Naive thymus-derived CD4-positive, alpha-beta T cell (primary cell): Measurements from ENCODE around the gene SLFNL1. TPM values are rescaled to one million over a fixed set of nuclear protein-coding genes. Genes with fewer than 3 reads are reported as not detected.

ENCODE experiments used
- ATAC-seq: fragments of 150-1000 bp; cut with Tn5 transposase; 2 replicates; pipeline ENCODE4 v1.10.0; 2021; ENCODE audit warnings: mild to moderate bottlenecking, moderate library complexity
- CTCF ChIA-PET: fragments of 350-600 bp; sonication (Branson Sonifier 250); formaldehyde crosslinking; loops from one replicate; lab custom pipeline; 2021; ENCODE audit warnings: antibody characterized with exemption; lab: Charles Lee
- POLR2A ChIA-PET: fragments of 350-600 bp; sonication (Branson Sonifier 250); formaldehyde crosslinking; loops from one replicate; lab custom pipeline; 2021; ENCODE audit warnings: antibody characterized with exemption, inconsistent platforms; lab: Charles Lee
- DNase-seq, 9 donors: peaks; one replicate each; pipeline versions ENCODE4 v3.0.0 to v3.0.0-alpha.2; 2020 to 2022; ENCODE audit warnings: mixed read lengths in 1 of 9
- H3K27ac ChIP-seq: one replicate; pipeline ENCODE4 v1.7.0; 2013; ENCODE audit warnings: mild to moderate bottlenecking, low read depth, low read length, moderate library complexity
- H3K27me3 ChIP-seq, 2 donors: one replicate each; pipeline ENCODE4 v1.7.0; 2013; ENCODE audit warnings: low read length in 2 of 2, mild to moderate bottlenecking in 2 of 2, moderate library complexity in 2 of 2; ENCODE audit not compliant: control insufficient read depth in 2 of 2, insufficient read depth in 2 of 2
- H3K36me3 ChIP-seq, 3 experiments: 1 replicate in 2 of 3; 2 replicates in 1 of 3; pipeline ENCODE4 v1.7.0; 2013; ENCODE audit warnings: low read length in 3 of 3, mild to moderate bottlenecking in 3 of 3, moderate library complexity in 1 of 3; ENCODE audit not compliant: insufficient read depth in 3 of 3, control insufficient read depth in 2 of 3
- H3K4me1 ChIP-seq, 2 donors: one replicate each; pipeline ENCODE4 v1.7.0; 2013; ENCODE audit warnings: low read length in 2 of 2, mild to moderate bottlenecking in 2 of 2, moderate library complexity in 1 of 2; ENCODE audit not compliant: control insufficient read depth in 2 of 2, insufficient read depth in 2 of 2
- H3K4me3 ChIP-seq: 2 replicates; pipeline ENCODE4 v1.7.0; 2013; ENCODE audit warnings: mild to moderate bottlenecking, low read length
- H3K9me3 ChIP-seq, 3 experiments: 1 replicate in 2 of 3; 2 replicates in 1 of 3; pipeline ENCODE4 v1.7.0; 2013; ENCODE audit warnings: low read length in 3 of 3; ENCODE audit not compliant: control insufficient read depth in 2 of 3
- H3K27ac Mint-ChIP-seq, 9 donors: one replicate each; pipeline ENCODE4 v1.8.0; 2020 to 2022; ENCODE audit warnings: mixed read lengths in 9 of 9, mild to moderate bottlenecking in 8 of 9, moderate library complexity in 5 of 9, inconsistent platforms in 2 of 9
- H3K27me3 Mint-ChIP-seq, 5 donors: one replicate each; pipeline ENCODE4 v1.8.0; 2021 to 2022; ENCODE audit warnings: mixed read lengths in 5 of 5, mild to moderate bottlenecking in 1 of 5
- H3K36me3 Mint-ChIP-seq, 5 donors: one replicate each; pipeline ENCODE4 v1.8.0; 2020 to 2022; ENCODE audit warnings: mixed read lengths in 5 of 5, mild to moderate bottlenecking in 3 of 5, inconsistent platforms in 1 of 5
- H3K4me1 Mint-ChIP-seq, 7 donors: one replicate each; pipeline ENCODE4 v1.8.0; 2020 to 2022; ENCODE audit warnings: mixed read lengths in 7 of 7, mild to moderate bottlenecking in 3 of 7, inconsistent platforms in 1 of 7
- H3K4me3 Mint-ChIP-seq, 10 donors: one replicate each; pipeline ENCODE4 v1.8.0; 2020 to 2022; ENCODE audit warnings: mild to moderate bottlenecking in 10 of 10, mixed read lengths in 10 of 10, moderate library complexity in 6 of 10, inconsistent platforms in 2 of 10
- H3K9me3 Mint-ChIP-seq, 11 donors: one replicate each; pipeline ENCODE4 v1.8.0; 2020 to 2022; ENCODE audit warnings: mixed read lengths in 11 of 11, mild to moderate bottlenecking in 4 of 11, inconsistent platforms in 1 of 11, moderate library complexity in 1 of 11
- intact Hi-C, 2 donors: fragments of 100-400 bp; cut with micrococcal nuclease; formaldehyde crosslinking; loops; one replicate each; pipeline ENCODE4 v1.15.1; 2023
- polyA plus RNA-seq, 2 donors: library from polyadenylated mRNA; unstranded; fragments of 300-500 nt; fragmentation: Illumina TruSeq; gene quantifications; one replicate each; pipeline ENCODE4 v1.2.3, GENCODE V29; 2021
- total RNA-seq, 6 experiments: library from RNA in 5 of 6; stranded (reverse) in 5 of 6; gene quantifications; 1 replicate in 5 of 6; 2 replicates in 1 of 6; pipeline ENCODE4 v1.2.3 and lab custom pipeline; 2021 to 2026

The SLFNL1 gene
- total and polyA plus RNA-seq, 7 experiments from 2014 or later = 0.19 to 1.1 (median 0.29) TPM

DNA sequence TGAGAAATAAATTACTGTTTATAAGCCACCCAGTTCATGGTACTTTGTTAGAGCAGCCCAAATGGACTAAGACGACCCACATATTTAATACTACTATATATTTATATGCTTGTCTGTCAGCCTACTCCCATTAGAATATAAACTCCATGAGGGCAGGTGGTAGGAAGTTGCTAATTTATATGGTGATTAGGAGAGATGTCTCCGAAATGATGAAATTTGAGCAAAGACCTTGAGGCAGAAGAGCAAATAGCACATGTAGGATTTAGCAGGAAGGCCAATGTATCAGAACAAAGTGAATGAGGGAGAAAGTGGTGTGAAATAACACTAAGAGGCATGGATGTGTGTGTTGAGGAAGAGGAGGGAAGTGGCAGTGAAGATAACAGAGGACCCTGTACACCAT lies 10.6 kb upstream of the SLFNL1 start:
- Mint-ChIP-seq H3K27me3 (no peaks in the 10 kb centered on the region), H3K9me3 (peaks cover 0 to 2% (median 0%) of the 10 kb centered on the region in 11 donors), H3K4me3 (no peak overlapping the region), H3K27ac (peak overlapping the region in 1 of 9 donors; percentile 58), H3K4me1 (peaks cover 0 to 2% (median 0%) of the 10 kb centered on the region in 7 donors), H3K36me3 (peaks cover 15 to 40% (median 17%) of the 10 kb centered on the region in 5 donors)
- intact Hi-C loops = no loop called here
- ChIA-PET CTCF (no interaction called here), POLR2A (no interaction called here)
- H3K27ac ChIP-seq = no peak overlapping the region
- ATAC-seq (no peak), DNase-seq (no peak)
- peaks cover 0 to 69% (median 0%) of the 10 kb centered on the region in 3 experiments for H3K36me3 ChIP-seq
- H3K4me1 ChIP-seq = no peaks in the 10 kb centered on the region
- H3K27me3 ChIP-seq = no peaks in the 10 kb centered on the region
- no peaks in the 10 kb centered on the region for H3K9me3 ChIP-seq
- H3K4me3 ChIP-seq = no peak overlapping the region

DNA sequence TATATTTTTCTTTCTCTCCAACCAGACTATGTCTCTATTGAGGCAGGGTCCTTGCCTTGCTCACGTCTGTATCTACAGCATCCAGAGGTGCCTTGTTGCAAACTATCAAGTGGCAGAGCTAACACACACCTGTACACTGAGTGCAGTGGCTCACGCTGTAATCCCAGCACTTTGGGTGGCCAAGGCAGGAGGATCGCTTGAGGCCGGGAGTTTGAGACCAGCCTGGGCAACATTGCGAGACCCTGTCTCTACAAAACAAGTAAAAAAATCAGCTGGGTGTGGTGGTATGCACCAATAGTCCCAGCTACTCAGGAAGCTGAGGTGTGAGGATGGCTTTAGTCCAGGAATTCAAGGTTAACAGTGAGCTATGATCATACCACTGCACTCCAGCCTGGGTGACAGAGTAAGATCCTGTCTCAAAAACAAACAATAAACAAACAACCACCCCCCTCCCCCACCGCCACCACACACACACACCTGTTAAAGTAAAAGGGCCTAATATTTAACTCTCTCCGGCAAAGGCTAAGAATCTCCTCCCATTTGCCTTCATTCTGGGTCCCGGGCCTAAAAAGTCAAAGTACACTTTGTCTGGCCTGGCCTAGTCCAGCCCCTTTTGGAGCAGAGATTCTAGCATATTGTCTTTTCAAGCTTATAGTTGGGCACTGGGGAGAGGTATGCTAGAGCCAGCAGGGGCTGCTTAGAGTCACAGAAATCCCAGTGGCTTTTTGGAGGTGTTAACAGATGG lies 9.5 kb upstream of the SLFNL1 start:
- DNase-seq = no peak
- Mint-ChIP-seq H3K36me3 (peaks cover 15 to 40% (median 17%) of the 10 kb centered on the region in 5 donors), H3K27ac (no peak overlapping the region), H3K4me3 (no peak overlapping the region), H3K27me3 (no peaks in the 10 kb centered on the region), H3K4me1 (peaks cover 0 to 8% (median 4%) of the 10 kb centered on the region in 7 donors), H3K9me3 (peaks cover 0 to 2% (median 0%) of the 10 kb centered on the region in 11 donors)
- Histone ChIP-seq H3K36me3 (peaks cover 0 to 63% (median 0%) of the 10 kb centered on the region in 3 experiments), H3K27me3 (no peaks in the 10 kb centered on the region), H3K27ac (no peak overlapping the region), H3K9me3 (no peaks in the 10 kb centered on the region), H3K4me1 (no peaks in the 10 kb centered on the region), H3K4me3 (no peak overlapping the region)
- ATAC-seq = no peak
- ChIA-PET CTCF (no interaction called here), POLR2A (no interaction called here)
- intact Hi-C loops = no loop called here

DNA sequence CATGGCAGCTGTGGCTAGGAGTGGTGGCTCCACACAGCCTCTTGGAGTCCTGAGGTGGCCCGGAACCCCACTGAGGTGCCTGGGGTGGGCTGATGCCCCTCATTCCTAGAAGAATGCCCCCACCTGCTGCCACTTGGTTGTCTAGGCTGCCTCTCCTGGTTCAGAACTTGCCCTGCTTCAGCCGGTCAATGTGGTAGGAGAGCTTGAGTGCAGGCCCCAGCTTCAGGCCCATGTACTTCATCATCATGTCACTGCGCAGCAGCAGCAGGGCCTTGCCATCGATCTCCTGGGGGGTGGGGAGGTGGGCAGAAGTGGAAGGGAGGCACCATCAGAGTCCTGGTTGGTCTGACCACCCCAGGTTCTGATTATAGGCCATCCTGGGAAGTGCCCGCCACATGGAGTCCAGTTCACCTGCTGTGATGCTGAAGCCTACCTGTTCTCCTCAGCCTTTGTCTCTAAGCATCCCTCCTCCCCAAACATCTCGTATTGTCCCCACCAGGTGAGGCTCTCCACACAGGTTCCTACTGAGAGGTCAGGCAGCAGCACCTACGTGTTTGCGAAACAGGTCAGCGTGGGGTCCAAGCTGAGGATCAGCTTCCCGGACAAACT lies 6.6 kb upstream of the SLFNL1 start:
- no peaks in the 10 kb centered on the region for H3K4me1 ChIP-seq
- ATAC-seq = no peak
- peaks cover 10 to 32% (median 14%) of the 10 kb centered on the region in 5 donors for H3K36me3 Mint-ChIP-seq
- no peak for DNase-seq
- no peaks in the 10 kb centered on the region for H3K27me3 ChIP-seq
- H3K27ac Mint-ChIP-seq = no peak overlapping the region
- POLR2A ChIA-PET = no interaction called here
- H3K4me3 Mint-ChIP-seq = no peak overlapping the region
- no peak overlapping the region for H3K27ac ChIP-seq
- H3K4me3 ChIP-seq = no peak overlapping the region
- no peaks in the 10 kb centered on the region for H3K9me3 ChIP-seq
- peaks cover 0 to 2% (median 0%) of the 10 kb centered on the region in 11 donors for H3K9me3 Mint-ChIP-seq
- H3K36me3 ChIP-seq = peaks cover 0 to 36% (median 0%) of the 10 kb centered on the region in 3 experiments
- CTCF ChIA-PET = no interaction called here
- no peaks in the 10 kb centered on the region for H3K27me3 Mint-ChIP-seq
- peaks cover 0 to 8% (median 4%) of the 10 kb centered on the region in 7 donors for H3K4me1 Mint-ChIP-seq
- intact Hi-C loops = no loop called here

DNA sequence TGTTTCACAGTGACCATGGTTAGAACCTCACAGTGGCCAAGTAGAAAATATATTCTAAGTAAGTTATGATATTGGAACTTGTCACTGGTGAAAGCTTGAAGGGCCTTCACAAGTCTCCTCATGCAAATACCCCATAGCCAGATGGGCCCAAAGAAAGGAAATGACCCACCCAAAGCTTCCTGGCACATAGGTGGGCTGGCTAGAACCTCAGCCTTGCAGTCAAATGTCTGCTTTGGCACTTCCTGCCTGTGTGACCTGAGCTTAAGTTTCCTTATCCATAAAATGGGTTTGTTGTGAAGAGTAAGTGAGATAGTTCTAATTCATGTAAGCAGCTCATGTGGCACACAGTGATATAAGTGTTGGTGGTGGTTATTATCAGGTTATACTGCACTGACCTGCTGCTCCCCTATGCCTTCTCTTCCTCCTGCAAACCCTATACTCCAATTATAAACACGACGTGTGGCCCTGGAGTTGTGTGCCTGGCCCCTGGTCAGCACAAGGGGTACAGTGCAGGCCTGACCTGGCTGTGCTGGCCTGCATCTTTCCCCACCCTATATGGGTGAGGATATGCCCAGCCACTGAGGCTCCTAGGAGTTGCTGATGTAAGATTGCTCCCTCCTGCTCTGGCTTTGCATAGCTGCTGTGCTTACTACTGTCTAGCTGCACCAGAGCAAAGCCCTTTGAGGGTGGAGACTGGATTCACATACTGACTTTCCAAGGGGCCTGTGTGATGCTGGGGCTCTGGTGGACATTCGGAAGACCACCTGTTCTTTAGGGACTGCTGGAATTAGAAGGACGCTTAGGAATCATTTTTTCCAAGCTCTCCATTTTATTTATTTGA lies 4.7 kb upstream of the SLFNL1 start:
- intact Hi-C loops = no loop called here
- H3K4me3 ChIP-seq = no peak overlapping the region
- H3K27ac Mint-ChIP-seq = peak overlapping the region in 3 of 9 donors; percentile 6 to 74 (median 65)
- peaks cover 4 to 22% (median 10%) of the 10 kb centered on the region in 5 donors for H3K36me3 Mint-ChIP-seq
- no peaks in the 10 kb centered on the region for H3K27me3 ChIP-seq
- no peaks in the 10 kb centered on the region for H3K9me3 Mint-ChIP-seq
- peaks cover 0 to 14% (median 12%) of the 10 kb centered on the region in 7 donors for H3K4me1 Mint-ChIP-seq
- no peak for ATAC-seq
- DNase-seq = no peak
- H3K27me3 Mint-ChIP-seq = no peaks in the 10 kb centered on the region
- no peaks in the 10 kb centered on the region for H3K4me1 ChIP-seq
- peaks cover 0 to 23% (median 0%) of the 10 kb centered on the region in 3 experiments for H3K36me3 ChIP-seq
- H3K9me3 ChIP-seq = no peaks in the 10 kb centered on the region
- ChIA-PET POLR2A (no interaction called here), CTCF (no interaction called here)
- no peak overlapping the region for H3K4me3 Mint-ChIP-seq
- no peak overlapping the region for H3K27ac ChIP-seq

DNA sequence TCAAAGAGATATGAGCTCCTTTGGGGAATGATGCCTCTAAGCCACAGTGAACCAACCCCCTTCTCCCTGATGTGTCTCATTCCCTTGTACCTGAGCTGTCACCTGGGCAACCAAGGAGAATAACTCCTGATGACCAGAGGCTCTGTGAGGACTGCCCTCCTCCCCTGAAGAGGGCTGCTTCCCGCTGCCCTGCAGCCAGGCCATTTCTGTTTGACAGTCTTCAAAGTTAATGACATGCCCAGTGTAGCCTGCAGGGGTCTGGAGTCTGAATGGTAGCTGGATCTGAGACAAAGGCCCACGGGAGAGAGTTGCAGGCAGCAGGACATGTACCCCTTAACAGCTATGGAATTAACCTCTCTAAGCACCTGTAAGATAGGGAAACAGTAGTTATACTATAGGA lies 3.4 kb upstream of the SLFNL1 start:
- no peaks in the 10 kb centered on the region for H3K4me1 ChIP-seq
- H3K27ac ChIP-seq = no peak overlapping the region
- no peak overlapping the region for H3K4me3 ChIP-seq
- POLR2A ChIA-PET = no interaction called here
- H3K4me1 Mint-ChIP-seq = peaks cover 0 to 14% (median 12%) of the 10 kb centered on the region in 7 donors
- CTCF ChIA-PET = no interaction called here
- no peaks in the 10 kb centered on the region for H3K27me3 Mint-ChIP-seq
- DNase-seq (no peak), ATAC-seq (no peak)
- no peak overlapping the region for H3K4me3 Mint-ChIP-seq
- H3K9me3 Mint-ChIP-seq = no peaks in the 10 kb centered on the region
- no peaks in the 10 kb centered on the region for H3K9me3 ChIP-seq
- intact Hi-C loops = no loop called here
- H3K27me3 ChIP-seq = no peaks in the 10 kb centered on the region
- H3K27ac Mint-ChIP-seq = peak overlapping the region in 1 of 9 donors; percentile 41
- H3K36me3 ChIP-seq = peaks cover 0 to 23% (median 0%) of the 10 kb centered on the region in 3 experiments
- H3K36me3 Mint-ChIP-seq = peaks cover 2 to 16% (median 4%) of the 10 kb centered on the region in 5 donors

DNA sequence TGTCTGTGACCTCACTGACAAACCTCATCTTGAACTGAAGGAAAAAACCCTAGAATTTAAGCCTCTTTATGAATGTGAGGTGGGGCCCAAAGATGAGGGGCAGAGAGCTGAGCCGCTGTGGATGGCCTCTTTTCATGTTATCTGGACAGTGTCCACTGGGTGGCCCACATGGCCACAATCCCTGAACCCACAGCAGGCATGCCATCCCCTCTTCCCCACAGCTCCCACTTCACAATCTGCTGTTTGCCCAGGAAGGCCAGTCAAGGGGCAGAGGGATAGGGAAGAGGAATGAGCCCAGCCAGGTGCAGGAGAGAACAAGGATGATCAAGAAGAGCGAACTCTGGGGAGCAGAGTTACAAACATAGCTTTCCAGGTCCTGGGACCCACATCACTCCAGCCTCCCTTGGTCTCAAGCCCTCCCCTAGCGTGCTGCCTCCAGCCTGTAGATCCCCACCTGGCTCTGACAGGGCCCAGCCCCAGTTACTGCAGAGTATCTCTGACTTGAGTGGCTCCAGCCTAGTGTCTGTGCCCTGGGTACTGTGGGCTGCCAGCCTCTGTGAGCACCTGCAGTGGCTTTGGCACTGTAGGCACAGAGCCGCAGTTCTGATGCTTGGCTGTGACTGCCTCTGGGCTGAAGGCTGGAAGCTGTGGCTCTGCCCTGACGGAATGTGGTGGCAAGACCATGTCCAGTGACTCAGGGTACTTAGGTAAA lies 1.9 kb upstream of the SLFNL1 start:
- H3K36me3 ChIP-seq = peaks cover 0 to 17% (median 0%) of the 10 kb centered on the region in 3 experiments
- no peak overlapping the region for H3K4me3 ChIP-seq
- CTCF ChIA-PET = no interaction called here
- ATAC-seq (no peak), DNase-seq (no peak)
- Mint-ChIP-seq H3K36me3 (peaks cover 0 to 9% (median 3%) of the 10 kb centered on the region in 5 donors), H3K27ac (peak overlapping the region in 1 of 9 donors; percentile 69), H3K27me3 (no peaks in the 10 kb centered on the region), H3K4me1 (peaks cover 0 to 14% (median 13%) of the 10 kb centered on the region in 7 donors), H3K4me3 (no peak overlapping the region), H3K9me3 (no peaks in the 10 kb centered on the region)
- intact Hi-C loops = no loop called here
- no peaks in the 10 kb centered on the region for H3K27me3 ChIP-seq
- H3K27ac ChIP-seq = no peak overlapping the region
- H3K4me1 ChIP-seq = no peaks in the 10 kb centered on the region
- H3K9me3 ChIP-seq = no peaks in the 10 kb centered on the region
- POLR2A ChIA-PET = interaction anchor here (0.6 kb wide), 1 partner anchor 1920 kb away, joined by 3 read pairs; no protein-coding TSS in a partner anchor
